ENCODE measurements around the gene GSDME.

DNA sequence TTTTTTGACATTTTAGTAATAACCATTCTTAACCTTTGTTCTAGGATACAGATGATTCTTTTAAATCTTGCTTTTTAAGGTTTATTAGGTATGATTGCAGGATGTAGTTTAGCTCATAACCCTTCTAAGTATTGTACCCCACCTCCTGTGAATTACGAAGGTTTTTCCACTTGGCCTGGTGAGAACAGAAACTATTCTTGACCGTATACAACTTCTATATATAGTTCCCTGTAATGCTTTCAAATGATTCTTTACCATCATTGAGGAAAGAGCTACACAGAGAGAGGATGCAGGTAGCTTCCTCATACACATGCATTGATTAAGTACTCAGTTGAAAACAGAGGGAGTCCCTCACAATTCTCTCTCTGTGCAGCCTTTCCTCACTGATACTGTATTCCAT lies 97.8 kb downstream of the GSDME start:
- TF ChIP-seq, protein P1, sequence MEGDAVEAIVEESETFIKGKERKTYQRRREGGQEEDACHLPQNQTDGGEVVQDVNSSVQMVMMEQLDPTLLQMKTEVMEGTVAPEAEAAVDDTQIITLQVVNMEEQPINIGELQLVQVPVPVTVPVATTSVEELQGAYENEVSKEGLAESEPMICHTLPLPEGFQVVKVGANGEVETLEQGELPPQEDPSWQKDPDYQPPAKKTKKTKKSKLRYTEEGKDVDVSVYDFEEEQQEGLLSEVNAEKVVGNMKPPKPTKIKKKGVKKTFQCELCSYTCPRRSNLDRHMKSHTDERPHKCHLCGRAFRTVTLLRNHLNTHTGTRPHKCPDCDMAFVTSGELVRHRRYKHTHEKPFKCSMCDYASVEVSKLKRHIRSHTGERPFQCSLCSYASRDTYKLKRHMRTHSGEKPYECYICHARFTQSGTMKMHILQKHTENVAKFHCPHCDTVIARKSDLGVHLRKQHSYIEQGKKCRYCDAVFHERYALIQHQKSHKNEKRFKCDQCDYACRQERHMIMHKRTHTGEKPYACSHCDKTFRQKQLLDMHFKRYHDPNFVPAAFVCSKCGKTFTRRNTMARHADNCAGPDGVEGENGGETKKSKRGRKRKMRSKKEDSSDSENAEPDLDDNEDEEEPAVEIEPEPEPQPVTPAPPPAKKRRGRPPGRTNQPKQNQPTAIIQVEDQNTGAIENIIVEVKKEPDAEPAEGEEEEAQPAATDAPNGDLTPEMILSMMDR (IDR thresholded peaks at IDR 0.05): no peak
- TF ChIP-seq POLR2A (IDR thresholded peaks at IDR 0.05): no peak
